ENCODE data around the gene TRAF3IP3.

The TRAF3IP3 gene

GRCh38 chr1:209830722-209831121 is 74.9 kb downstream of the TRAF3IP3 start:
- Mint-ChIP-seq H3K36me3 (ENCODE audit: insufficient read depth) (peaks cover 49% of the 10 kb centered on the region), H3K9me3 (no peaks in the 10 kb centered on the region), H3K4me1 (peaks cover 35% of the 10 kb centered on the region), H3K4me3 (no peak overlapping the region), H3K27ac (ENCODE audit: low read depth) (no peak overlapping the region), H3K27me3 (no peaks in the 10 kb centered on the region)
- no peak for ATAC-seq (replicated peaks; ENCODE audit: extremely low read depth, poor library complexity, severe bottlenecking)
- DNase-seq (ENCODE audit: low spot score in 2 of 2), result no peak

- Mint-ChIP-seq H3K36me3 (ENCODE audit: insufficient read depth) (peaks cover 58% of the 10 kb centered on the region), H3K9me3 (no peaks in the 10 kb centered on the region), H3K27ac (ENCODE audit: low read depth) (no peak overlapping the region), H3K4me3 (no peak overlapping the region), H3K4me1 (peaks cover 35% of the 10 kb centered on the region), H3K27me3 (no peaks in the 10 kb centered on the region)
- ATAC-seq (replicated peaks; ENCODE audit: extremely low read depth, poor library complexity, severe bottlenecking), result no peak
- no peak for DNase-seq (ENCODE audit: low spot score in 2 of 2)
Observed at GRCh38 chr1:209831615-209832014, 75.8 kb downstream of the TRAF3IP3 start.

Measured in central memory CD8-positive, alpha-beta T cell (primary cell).